Choroid plexus epithelial cell (primary cell): ENCODE measurements around the gene ASB8.

Experiments
- DNase-seq: peaks from one replicate; pipeline ENCODE4 v3.0.0-alpha.2; 2010; ENCODE audit warnings: low read depth
- H3K4me3 ChIP-seq: 2 replicates; pipeline ENCODE4 v1.5.1; 2011; ENCODE audit warnings: low read depth, mild to moderate bottlenecking, control low read depth, low read length, moderate library complexity
- TF ChIP-seq, protein P1 (sequence below): conservative IDR thresholded peaks from 2 replicates; pipeline ENCODE4 v1.5.1; 2011; ENCODE audit warnings: low read depth, mild to moderate bottlenecking, control low read depth, inconsistent platforms, low read length, moderate library complexity

The ASB8 gene

DNA sequence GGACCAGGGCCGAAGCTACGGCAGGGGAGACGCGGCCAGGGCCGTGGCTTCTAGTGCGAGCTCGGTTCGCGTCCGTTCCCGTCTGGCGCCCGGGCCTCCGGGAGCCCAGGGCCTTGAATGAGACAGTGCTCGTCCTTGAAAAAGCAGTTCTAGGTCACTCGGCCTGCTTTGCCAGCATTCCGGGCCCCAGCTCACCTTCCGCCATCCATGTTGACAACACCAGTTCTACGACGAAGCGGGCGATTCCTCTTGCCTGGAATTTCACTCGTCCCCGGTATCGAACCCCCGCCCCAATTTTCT is 41.3 kb upstream of the ASB8 start:
- peak overlapping the region; percentile 87 for H3K4me3 ChIP-seq
- peak; percentile 34 for DNase-seq

DNA sequence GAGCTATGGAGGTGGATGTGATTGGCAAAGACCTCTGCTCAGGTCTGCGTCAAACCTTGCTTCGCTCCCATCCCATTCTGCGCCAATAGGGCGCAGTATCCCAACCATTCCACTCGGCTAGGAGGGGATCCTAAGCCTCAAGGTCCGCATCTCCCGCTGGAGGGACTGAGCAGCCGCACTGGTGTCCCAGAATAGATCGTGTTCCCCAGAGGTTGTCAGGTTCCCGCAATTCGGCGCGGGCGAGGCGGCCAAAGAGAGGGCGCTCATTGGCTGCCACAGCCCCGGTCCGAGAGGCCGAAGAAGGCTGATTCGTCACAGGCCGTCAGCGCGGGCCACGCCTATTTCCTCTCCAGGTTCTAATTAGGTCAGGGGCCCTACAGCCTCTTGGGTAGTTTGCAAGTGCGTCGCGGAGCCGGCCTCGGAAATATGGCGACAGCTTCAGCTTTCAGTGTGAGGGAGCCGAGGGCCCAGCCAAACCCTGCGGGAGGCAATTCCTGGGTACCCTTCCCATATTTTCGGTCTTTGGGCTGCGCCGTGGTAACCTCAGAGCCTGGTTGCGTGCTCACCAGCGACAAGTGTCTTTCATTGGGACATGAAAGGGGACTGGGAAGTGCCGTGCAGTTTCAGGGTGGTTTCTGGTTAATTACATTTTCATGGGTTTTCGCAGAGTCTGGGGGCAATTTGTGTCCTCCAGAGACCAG is 40.8 kb upstream of the ASB8 start:
- TF ChIP-seq, protein P1, sequence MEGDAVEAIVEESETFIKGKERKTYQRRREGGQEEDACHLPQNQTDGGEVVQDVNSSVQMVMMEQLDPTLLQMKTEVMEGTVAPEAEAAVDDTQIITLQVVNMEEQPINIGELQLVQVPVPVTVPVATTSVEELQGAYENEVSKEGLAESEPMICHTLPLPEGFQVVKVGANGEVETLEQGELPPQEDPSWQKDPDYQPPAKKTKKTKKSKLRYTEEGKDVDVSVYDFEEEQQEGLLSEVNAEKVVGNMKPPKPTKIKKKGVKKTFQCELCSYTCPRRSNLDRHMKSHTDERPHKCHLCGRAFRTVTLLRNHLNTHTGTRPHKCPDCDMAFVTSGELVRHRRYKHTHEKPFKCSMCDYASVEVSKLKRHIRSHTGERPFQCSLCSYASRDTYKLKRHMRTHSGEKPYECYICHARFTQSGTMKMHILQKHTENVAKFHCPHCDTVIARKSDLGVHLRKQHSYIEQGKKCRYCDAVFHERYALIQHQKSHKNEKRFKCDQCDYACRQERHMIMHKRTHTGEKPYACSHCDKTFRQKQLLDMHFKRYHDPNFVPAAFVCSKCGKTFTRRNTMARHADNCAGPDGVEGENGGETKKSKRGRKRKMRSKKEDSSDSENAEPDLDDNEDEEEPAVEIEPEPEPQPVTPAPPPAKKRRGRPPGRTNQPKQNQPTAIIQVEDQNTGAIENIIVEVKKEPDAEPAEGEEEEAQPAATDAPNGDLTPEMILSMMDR = peak; percentile 38
- peak; percentile 97 for DNase-seq
- H3K4me3 ChIP-seq = peak overlapping the region; percentile 87

More for the DNA sequence above, 41.3 kb upstream of the ASB8 start:
- TF ChIP-seq, protein P1 = no peak

GRCh38 chr12:48197549-48197970 is 40.2 kb upstream of the ASB8 start:
- DNase-seq = peak; percentile 69
- H3K4me3 ChIP-seq = peak overlapping the region; percentile 87
- TF ChIP-seq, protein P1 = peak; percentile 60

DNA sequence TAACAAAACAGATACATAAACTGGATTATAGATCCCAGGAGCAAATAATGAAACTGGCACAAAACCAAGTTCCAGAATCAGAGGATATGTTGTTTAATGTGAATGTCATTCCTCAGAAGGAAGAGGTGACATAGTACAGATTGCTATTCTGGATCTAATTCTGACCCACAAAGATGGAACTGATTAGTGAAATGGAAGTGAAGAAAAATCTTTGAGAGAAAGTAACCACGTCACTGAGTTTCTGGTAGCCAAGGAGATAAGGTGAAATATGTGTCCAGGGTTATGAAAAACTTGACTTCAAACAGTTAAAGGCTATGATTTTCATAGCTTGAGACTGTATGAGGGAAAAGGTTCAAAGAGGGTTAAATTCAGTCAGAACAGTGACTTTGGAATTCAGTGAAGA is 37.5 kb upstream of the ASB8 start:
- TF ChIP-seq, protein P1 = no peak
- no peak overlapping the region for H3K4me3 ChIP-seq
- DNase-seq = peak; percentile 19

- H3K4me3 ChIP-seq = no peak overlapping the region
- TF ChIP-seq, protein P1 = no peak
- DNase-seq = no peak
Measured at GRCh38 chr12:48193623-48194022, 36.3 kb upstream of the ASB8 start.

- no peak overlapping the region for H3K4me3 ChIP-seq
- TF ChIP-seq, protein P1 = no peak
- no peak for DNase-seq
Measured at GRCh38 chr12:48192861-48193260, 35.5 kb upstream of the ASB8 start.

DNA sequence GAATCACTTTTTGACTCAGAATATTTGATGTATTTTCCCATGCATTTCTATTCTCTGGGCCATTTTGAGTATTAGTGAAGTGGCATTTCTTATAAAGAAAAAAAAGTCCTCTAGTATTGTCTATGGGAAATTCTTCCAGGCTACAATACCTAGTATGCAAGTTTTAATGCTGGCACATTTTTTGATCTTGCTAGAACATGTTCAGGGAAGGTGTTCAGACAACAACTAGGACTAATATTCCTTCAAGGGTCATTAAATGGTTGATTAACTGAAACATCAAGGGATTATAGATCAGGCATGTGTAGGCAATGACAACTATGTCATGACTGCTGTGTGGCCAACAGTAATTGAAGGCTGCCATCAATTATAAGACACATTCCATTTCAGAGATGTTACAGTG is 33.8 kb upstream of the ASB8 start:
- TF ChIP-seq, protein P1 = no peak
- DNase-seq = no peak
- H3K4me3 ChIP-seq = no peak overlapping the region
